DMS153 (cell line): ENCODE measurements around the gene MGAT5.
"Not testable (repeated sequence)": the region's sequence is repeated elsewhere in the genome, so short reads cannot be mapped to it uniquely, and the experiment has no call there.

Source experiments
- DNase-seq: peaks from one replicate; lab custom pipeline; 2025; lab: John Stamatoyannopoulos, UW

Gene MGAT5

GRCh38 chr2:134468776-134469175 lies 214.9 kb downstream of the MGAT5 start:
- no peak for DNase-seq

GRCh38 chr2:134469516-134470115 lies 215.7 kb downstream of the MGAT5 start:
- no peak for DNase-seq

GRCh38 chr2:134470561-134471168 lies 216.8 kb downstream of the MGAT5 start:
- no peak for DNase-seq

- DNase-seq, result not testable (repeated sequence)
These were observed 223.1 kb downstream of the MGAT5 start for GRCh38 chr2:134476982-134477381.

GRCh38 chr2:134479696-134480330 lies 225.9 kb downstream of the MGAT5 start:
- no peak for DNase-seq

- DNase-seq, result no peak
These were observed 228.4 kb downstream of the MGAT5 start for GRCh38 chr2:134482131-134482723.

- DNase-seq, result no peak
These were observed 229.0 kb downstream of the MGAT5 start for GRCh38 chr2:134482766-134483340.

GRCh38 chr2:134489732-134490384 lies 236.0 kb downstream of the MGAT5 start:
- DNase-seq, result no peak

- no peak for DNase-seq
These were observed 236.7 kb downstream of the MGAT5 start for GRCh38 chr2:134490559-134490958.

- DNase-seq, result no peak
These were observed 237.2 kb downstream of the MGAT5 start for GRCh38 chr2:134491022-134491421.

GRCh38 chr2:134491771-134492441 lies 238.0 kb downstream of the MGAT5 start:
- DNase-seq, result peak; percentile 98

GRCh38 chr2:134493797-134494196 lies 239.9 kb downstream of the MGAT5 start:
- DNase-seq, result no peak

- no peak for DNase-seq
These were observed 244.8 kb downstream of the MGAT5 start for GRCh38 chr2:134498654-134499053.

- no peak for DNase-seq
These were observed 245.5 kb downstream of the MGAT5 start for GRCh38 chr2:134499307-134499926.

GRCh38 chr2:134500211-134500935 lies 246.5 kb downstream of the MGAT5 start:
- no peak for DNase-seq

- DNase-seq, result no peak
These were observed 247.7 kb downstream of the MGAT5 start for GRCh38 chr2:134501476-134502091.

GRCh38 chr2:134502104-134502503 lies 248.2 kb downstream of the MGAT5 start:
- DNase-seq, result no peak
